GM12878 (cell line): ENCODE measurements around the gene IFITM5. TPM values are rescaled to one million over a fixed set of nuclear protein-coding genes. Genes with fewer than 3 reads are reported as not detected.

ENCODE experiments used
- ATF3 ChIP-seq: IDR thresholded peaks from 2 replicates; pipeline ENCODE4 v1.6.1; 2011; ENCODE audit warnings: low read depth, mild to moderate bottlenecking, low read length, moderate library complexity, borderline replicate concordance; ENCODE audit errors: extremely low read depth
- CREB1 ChIP-seq: IDR thresholded peaks from 2 replicates; pipeline ENCODE4 v1.6.1; 2012; ENCODE audit warnings: low read depth, mild to moderate bottlenecking, inconsistent platforms
- EGR1 ChIP-seq, 2 experiments: IDR thresholded peaks; 1 replicate in 1 of 2; 2 replicates in 1 of 2; pipeline ENCODE4 v1.6.1; 2011 to 2012; ENCODE audit warnings: low read depth in 2 of 2, low read length in 2 of 2, borderline replicate concordance in 1 of 2, mild to moderate bottlenecking in 1 of 2, moderate library complexity in 1 of 2
- GATAD2B ChIP-seq: fragments of 450-650 bp; conservative IDR thresholded peaks from 2 replicates; pipeline ENCODE4 v1.6.1; 2017; ENCODE audit warnings: low read depth, mild to moderate bottlenecking, moderate library complexity
- JUND ChIP-seq: IDR thresholded peaks from 2 replicates; pipeline ENCODE4 v1.6.1; 2012; ENCODE audit warnings: low read depth, mild to moderate bottlenecking, low read length, improper control_type of control experiment, moderate library complexity
- SIN3A ChIP-seq: IDR thresholded peaks from 2 replicates; pipeline ENCODE4 v1.6.1; 2012; ENCODE audit warnings: low read depth, low read length, improper control_type of control experiment
- SMARCA5 ChIP-seq: fragments of 450-650 bp; IDR thresholded peaks from 2 replicates; pipeline ENCODE4 v1.6.1; 2017; ENCODE audit warnings: mild to moderate bottlenecking
- TARDBP ChIP-seq: IDR thresholded peaks from 2 replicates; pipeline ENCODE4 v1.6.1; 2016; ENCODE audit warnings: borderline replicate concordance
- TBL1XR1 ChIP-seq: IDR thresholded peaks from 2 replicates; pipeline ENCODE4 v1.6.1; 2012; ENCODE audit warnings: low read depth, low read length, improper control_type of control experiment
- ZBTB33 ChIP-seq: fragments of 450-650 bp; IDR thresholded peaks from 2 replicates; pipeline ENCODE4 v1.6.1; 2017; ENCODE audit warnings: mild to moderate bottlenecking
- polyA plus RNA-seq, 11 experiments: library from polyadenylated mRNA; depleted of rRNA in 4 of 11; unstranded in 6 of 11; stranded (reverse) in 5 of 11; fragments of >200 nt; fragmentation: Nextera tagmentation in 4 of 11; fragmentation: Illumina TruSeq in 1 of 11; extraction: Ambion mirVana in 4 of 11; extraction: Trizol in 1 of 11; gene quantifications; 1 replicate in 1 of 11; 2 replicates in 10 of 11; pipeline versions ENCODE4 v1.2.1 to v1.2.3, GENCODE V29; 2011 to 2016; ENCODE audit warnings: inconsistent platforms in 2 of 11, missing spikeins in 2 of 11, low read depth in 1 of 11
- total RNA-seq, 4 experiments: library from RNA; depleted of rRNA in 3 of 4; stranded (reverse); fragments of >200 nt in 3 of 4; fragmentation: Illumina TruSeq in 1 of 4; extraction: Trizol in 1 of 4; gene quantifications; 2 replicates each; pipeline versions ENCODE4 v1.2.1 to v1.2.3, GENCODE V29; 2013 to 2021
- TF ChIP-seq, protein P1 (sequence below): fragments of 450-650 bp; IDR thresholded peaks from 2 replicates; pipeline ENCODE4 v1.6.1; 2017; ENCODE audit warnings: mild to moderate bottlenecking, moderate library complexity
- TF ChIP-seq, protein P2 (sequence below): fragments of 450-650 bp; IDR thresholded peaks from 2 replicates; pipeline ENCODE4 v1.6.1; 2018; ENCODE audit warnings: mild to moderate bottlenecking, low read depth, moderate library complexity; ENCODE audit not compliant: partially characterized antibody
- TF ChIP-seq, protein P3 (sequence below): fragments of 450-650 bp; IDR thresholded peaks from 2 replicates; pipeline ENCODE4 v1.6.1; 2017; ENCODE audit warnings: antibody characterized with exemption, mild to moderate bottlenecking, moderate library complexity

The IFITM5 gene
- total and polyA plus RNA-seq, 10 of the 15 experiments (the other 5 are each of a cell fraction or from before 2014, with no cell fraction given): not detected

DNA sequence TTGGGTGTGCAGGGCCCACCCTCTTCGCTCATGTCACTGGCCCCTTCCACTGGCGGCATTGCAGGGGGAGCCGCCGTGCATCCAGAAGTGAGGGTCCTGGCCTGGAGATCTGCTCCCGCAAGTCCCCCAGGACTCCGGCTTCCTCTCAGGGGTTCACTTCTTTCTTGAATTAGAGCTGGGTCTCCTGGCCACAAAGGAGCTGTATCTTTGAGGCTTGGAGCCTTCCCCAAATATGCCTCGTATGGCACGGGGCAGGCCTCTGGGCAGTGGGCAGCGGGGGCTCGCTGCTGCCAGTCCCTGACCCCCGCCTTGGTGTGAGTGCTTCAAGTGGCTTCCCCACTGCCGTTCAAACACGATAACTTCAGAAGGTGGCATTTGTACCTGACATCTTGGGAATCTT is 28.7 kb upstream of the IFITM5 start (continued):
- no peak for TF ChIP-seq EGR1 (IDR thresholded peaks at IDR 0.05; ENCODE audit: borderline replicate concordance in 1 of 2, low read depth in 2 of 2, low read length in 2 of 2)
- TF ChIP-seq ATF3: no peak
- no peak for TF ChIP-seq CREB1
- no peak for TF ChIP-seq TBL1XR1
- no peak for TF ChIP-seq ZBTB33
- TF ChIP-seq TARDBP: no peak
- TF ChIP-seq SIN3A: no peak
- TF ChIP-seq JUND: no peak
- TF ChIP-seq, protein P1, sequence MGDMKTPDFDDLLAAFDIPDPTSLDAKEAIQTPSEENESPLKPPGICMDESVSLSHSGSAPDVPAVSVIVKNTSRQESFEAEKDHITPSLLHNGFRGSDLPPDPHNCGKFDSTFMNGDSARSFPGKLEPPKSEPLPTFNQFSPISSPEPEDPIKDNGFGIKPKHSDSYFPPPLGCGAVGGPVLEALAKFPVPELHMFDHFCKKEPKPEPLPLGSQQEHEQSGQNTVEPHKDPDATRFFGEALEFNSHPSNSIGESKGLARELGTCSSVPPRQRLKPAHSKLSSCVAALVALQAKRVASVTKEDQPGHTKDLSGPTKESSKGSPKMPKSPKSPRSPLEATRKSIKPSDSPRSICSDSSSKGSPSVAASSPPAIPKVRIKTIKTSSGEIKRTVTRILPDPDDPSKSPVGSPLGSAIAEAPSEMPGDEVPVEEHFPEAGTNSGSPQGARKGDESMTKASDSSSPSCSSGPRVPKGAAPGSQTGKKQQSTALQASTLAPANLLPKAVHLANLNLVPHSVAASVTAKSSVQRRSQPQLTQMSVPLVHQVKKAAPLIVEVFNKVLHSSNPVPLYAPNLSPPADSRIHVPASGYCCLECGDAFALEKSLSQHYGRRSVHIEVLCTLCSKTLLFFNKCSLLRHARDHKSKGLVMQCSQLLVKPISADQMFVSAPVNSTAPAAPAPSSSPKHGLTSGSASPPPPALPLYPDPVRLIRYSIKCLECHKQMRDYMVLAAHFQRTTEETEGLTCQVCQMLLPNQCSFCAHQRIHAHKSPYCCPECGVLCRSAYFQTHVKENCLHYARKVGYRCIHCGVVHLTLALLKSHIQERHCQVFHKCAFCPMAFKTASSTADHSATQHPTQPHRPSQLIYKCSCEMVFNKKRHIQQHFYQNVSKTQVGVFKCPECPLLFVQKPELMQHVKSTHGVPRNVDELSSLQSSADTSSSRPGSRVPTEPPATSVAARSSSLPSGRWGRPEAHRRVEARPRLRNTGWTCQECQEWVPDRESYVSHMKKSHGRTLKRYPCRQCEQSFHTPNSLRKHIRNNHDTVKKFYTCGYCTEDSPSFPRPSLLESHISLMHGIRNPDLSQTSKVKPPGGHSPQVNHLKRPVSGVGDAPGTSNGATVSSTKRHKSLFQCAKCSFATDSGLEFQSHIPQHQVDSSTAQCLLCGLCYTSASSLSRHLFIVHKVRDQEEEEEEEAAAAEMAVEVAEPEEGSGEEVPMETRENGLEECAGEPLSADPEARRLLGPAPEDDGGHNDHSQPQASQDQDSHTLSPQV: no peak
- TF ChIP-seq, protein P2, sequence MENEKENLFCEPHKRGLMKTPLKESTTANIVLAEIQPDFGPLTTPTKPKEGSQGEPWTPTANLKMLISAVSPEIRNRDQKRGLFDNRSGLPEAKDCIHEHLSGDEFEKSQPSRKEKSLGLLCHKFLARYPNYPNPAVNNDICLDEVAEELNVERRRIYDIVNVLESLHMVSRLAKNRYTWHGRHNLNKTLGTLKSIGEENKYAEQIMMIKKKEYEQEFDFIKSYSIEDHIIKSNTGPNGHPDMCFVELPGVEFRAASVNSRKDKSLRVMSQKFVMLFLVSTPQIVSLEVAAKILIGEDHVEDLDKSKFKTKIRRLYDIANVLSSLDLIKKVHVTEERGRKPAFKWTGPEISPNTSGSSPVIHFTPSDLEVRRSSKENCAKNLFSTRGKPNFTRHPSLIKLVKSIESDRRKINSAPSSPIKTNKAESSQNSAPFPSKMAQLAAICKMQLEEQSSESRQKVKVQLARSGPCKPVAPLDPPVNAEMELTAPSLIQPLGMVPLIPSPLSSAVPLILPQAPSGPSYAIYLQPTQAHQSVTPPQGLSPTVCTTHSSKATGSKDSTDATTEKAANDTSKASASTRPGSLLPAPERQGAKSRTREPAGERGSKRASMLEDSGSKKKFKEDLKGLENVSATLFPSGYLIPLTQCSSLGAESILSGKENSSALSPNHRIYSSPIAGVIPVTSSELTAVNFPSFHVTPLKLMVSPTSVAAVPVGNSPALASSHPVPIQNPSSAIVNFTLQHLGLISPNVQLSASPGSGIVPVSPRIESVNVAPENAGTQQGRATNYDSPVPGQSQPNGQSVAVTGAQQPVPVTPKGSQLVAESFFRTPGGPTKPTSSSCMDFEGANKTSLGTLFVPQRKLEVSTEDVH: no peak
- no peak for TF ChIP-seq SMARCA5
- TF ChIP-seq GATAD2B: no peak
- TF ChIP-seq, protein P3, sequence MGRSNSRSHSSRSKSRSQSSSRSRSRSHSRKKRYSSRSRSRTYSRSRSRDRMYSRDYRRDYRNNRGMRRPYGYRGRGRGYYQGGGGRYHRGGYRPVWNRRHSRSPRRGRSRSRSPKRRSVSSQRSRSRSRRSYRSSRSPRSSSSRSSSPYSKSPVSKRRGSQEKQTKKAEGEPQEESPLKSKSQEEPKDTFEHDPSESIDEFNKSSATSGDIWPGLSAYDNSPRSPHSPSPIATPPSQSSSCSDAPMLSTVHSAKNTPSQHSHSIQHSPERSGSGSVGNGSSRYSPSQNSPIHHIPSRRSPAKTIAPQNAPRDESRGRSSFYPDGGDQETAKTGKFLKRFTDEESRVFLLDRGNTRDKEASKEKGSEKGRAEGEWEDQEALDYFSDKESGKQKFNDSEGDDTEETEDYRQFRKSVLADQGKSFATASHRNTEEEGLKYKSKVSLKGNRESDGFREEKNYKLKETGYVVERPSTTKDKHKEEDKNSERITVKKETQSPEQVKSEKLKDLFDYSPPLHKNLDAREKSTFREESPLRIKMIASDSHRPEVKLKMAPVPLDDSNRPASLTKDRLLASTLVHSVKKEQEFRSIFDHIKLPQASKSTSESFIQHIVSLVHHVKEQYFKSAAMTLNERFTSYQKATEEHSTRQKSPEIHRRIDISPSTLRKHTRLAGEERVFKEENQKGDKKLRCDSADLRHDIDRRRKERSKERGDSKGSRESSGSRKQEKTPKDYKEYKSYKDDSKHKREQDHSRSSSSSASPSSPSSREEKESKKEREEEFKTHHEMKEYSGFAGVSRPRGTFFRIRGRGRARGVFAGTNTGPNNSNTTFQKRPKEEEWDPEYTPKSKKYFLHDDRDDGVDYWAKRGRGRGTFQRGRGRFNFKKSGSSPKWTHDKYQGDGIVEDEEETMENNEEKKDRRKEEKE: no peak
